H54 (cell line): ENCODE measurements around the gene MTERF2.
"Not testable (repeated sequence)": the region's sequence is repeated elsewhere in the genome, so short reads cannot be mapped to it uniquely, and the experiment has no call there.

ENCODE experiments used
- DNase-seq: peaks from one replicate; pipeline ENCODE4 v3.0.0; 2011; ENCODE audit warnings: low spot score, mixed read lengths; ENCODE audit not compliant: insufficient read length
- FAIRE-seq: peaks from 3 replicates; lab custom pipeline; 2011; peaks lifted over from hg19 to GRCh38; lab: Jason Lieb, UNC
- POLR2A ChIP-seq: IDR thresholded peaks from 2 replicates; pipeline ENCODE4 v1.6.1; 2011; ENCODE audit warnings: low read depth, mild to moderate bottlenecking, low read length

MTERF2 gene

GRCh38 chr12:107012736-107013425, 25.9 kb upstream of the MTERF2 start:
- no peak for TF ChIP-seq POLR2A
- DNase-seq (no peak), FAIRE-seq (no peak)

- FAIRE-seq = no peak
- TF ChIP-seq POLR2A = no peak
- DNase-seq = no peak
Measured at GRCh38 chr12:107011519-107011918, 24.6 kb upstream of the MTERF2 start.

- no peak for FAIRE-seq
- no peak for TF ChIP-seq POLR2A
- no peak for DNase-seq
Measured at GRCh38 chr12:107007411-107007810, 20.5 kb upstream of the MTERF2 start.

GRCh38 chr12:107002665-107003064, 15.7 kb upstream of the MTERF2 start:
- DNase-seq, FAIRE-seq: not testable (repeated sequence)

- DNase-seq = no peak
- FAIRE-seq = no peak
- no peak for TF ChIP-seq POLR2A
Measured at GRCh38 chr12:106999446-106999845, 12.5 kb upstream of the MTERF2 start.

GRCh38 chr12:106997916-106998315, 11.0 kb upstream of the MTERF2 start:
- FAIRE-seq (no peak), DNase-seq (no peak)
- TF ChIP-seq POLR2A = no peak

GRCh38 chr12:106996102-106996501, 9.2 kb upstream of the MTERF2 start:
- not testable (repeated sequence) for DNase-seq, FAIRE-seq

- TF ChIP-seq POLR2A = no peak
- no peak for DNase-seq
- FAIRE-seq = no peak
Measured at GRCh38 chr12:106994579-106995220, 7.8 kb upstream of the MTERF2 start.

GRCh38 chr12:106987846-106988245, 900 bp upstream of the MTERF2 start:
- FAIRE-seq = no peak
- TF ChIP-seq POLR2A = no peak
- DNase-seq = no peak

GRCh38 chr12:106986135-106986534, 811 bp downstream of the MTERF2 start:
- no peak for FAIRE-seq

GRCh38 chr12:106985479-106985878, 1.5 kb downstream of the MTERF2 start:
- DNase-seq = no peak
- no peak for TF ChIP-seq POLR2A
- FAIRE-seq = no peak

More at GRCh38 chr12:106986135-106986534, 811 bp downstream of the MTERF2 start:
- no peak for TF ChIP-seq POLR2A
- no peak for DNase-seq

GRCh38 chr12:106984588-106985137, 2.3 kb downstream of the MTERF2 start:
- DNase-seq (no peak), FAIRE-seq (no peak)
- no peak for TF ChIP-seq POLR2A

- no peak for TF ChIP-seq POLR2A
- DNase-seq (no peak), FAIRE-seq (no peak)
Measured at GRCh38 chr12:106982229-106982628, 4.7 kb downstream of the MTERF2 start.

GRCh38 chr12:106981788-106982187, 5.2 kb downstream of the MTERF2 start:
- FAIRE-seq = no peak
- no peak for DNase-seq
- TF ChIP-seq POLR2A = no peak

GRCh38 chr12:106980944-106981343, 6.0 kb downstream of the MTERF2 start:
- no peak for TF ChIP-seq POLR2A
- FAIRE-seq = no peak
- DNase-seq = no peak
